Esophagus mucosa (tissue), 1 donor: ENCODE data around the gene ID3. TPM values are rescaled to one million over a fixed set of nuclear protein-coding genes. Genes with fewer than 3 reads are reported as not detected.
"Not testable (repeated sequence)": the region's sequence is repeated elsewhere in the genome, so short reads cannot be mapped to it uniquely, and the experiment has no call there.

Experiments used
- ATAC-seq: fragments of 200-7000 bp; cut with Tn5 transposase; one replicate; pipeline ENCODE4 v1.9.1; 2020
- total RNA-seq: library from RNA; stranded (reverse); gene quantifications from one replicate; pipeline ENCODE4 v1.2.4, GENCODE V29; 2023
- donor health status: DM: yes; HTN: yes; CAD: no.

ID3 gene
- total RNA-seq, 1 donor from 2014 or later = 25.7 TPM

DNA sequence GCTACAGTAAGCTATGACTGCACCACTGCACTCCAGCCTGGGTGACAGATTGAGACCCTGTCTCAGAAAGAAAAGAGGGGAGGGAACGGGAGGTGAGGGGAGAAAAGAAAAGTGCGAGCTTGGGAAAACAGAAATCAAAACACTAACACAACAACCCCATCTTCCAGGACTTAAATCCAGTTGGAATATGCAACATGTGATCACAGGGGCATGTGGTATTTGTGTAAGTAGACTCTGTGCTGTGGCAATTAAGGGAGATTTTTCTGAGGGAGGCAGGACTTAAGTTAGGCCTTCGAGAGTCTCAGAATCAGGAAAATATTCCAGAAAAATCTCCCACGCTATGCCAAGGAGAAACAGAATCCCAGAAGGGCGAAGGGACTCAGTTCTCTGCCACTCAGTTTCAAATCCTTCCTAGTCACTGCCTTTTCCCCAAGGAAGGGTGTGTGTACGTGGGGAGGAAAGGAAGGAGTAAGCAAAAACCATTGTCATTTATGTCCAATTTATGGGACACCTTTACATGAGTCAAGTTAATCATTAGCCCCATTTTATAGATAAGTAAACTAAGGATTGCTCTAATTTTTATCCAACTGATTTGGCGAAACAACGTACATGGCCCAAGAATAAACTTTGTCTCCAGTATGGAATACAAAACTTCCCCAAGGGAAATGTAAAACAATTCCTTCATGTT, 12.3 kb downstream of the ID3 start:
- no peak for ATAC-seq

DNA sequence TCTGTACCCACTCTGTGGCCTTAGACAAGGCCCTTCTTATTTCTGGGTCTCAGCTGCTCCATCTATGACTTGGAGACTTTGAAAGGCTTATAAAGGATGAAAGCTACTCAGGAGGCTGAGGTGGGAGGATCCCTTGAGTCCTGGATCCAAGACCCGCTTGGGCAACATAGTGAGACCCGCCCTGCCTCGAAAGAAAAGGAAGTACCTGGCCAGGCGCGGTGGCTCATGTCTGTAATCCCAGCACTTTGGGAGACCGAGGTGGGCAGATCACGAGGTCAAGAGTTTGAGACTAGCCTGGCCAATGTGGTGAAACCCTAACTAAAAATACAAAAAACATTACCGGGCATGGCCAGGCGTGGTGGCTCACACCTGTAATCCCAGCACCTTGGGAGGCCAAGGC, 13.4 kb downstream of the ID3 start:
- ATAC-seq = no peak

DNA sequence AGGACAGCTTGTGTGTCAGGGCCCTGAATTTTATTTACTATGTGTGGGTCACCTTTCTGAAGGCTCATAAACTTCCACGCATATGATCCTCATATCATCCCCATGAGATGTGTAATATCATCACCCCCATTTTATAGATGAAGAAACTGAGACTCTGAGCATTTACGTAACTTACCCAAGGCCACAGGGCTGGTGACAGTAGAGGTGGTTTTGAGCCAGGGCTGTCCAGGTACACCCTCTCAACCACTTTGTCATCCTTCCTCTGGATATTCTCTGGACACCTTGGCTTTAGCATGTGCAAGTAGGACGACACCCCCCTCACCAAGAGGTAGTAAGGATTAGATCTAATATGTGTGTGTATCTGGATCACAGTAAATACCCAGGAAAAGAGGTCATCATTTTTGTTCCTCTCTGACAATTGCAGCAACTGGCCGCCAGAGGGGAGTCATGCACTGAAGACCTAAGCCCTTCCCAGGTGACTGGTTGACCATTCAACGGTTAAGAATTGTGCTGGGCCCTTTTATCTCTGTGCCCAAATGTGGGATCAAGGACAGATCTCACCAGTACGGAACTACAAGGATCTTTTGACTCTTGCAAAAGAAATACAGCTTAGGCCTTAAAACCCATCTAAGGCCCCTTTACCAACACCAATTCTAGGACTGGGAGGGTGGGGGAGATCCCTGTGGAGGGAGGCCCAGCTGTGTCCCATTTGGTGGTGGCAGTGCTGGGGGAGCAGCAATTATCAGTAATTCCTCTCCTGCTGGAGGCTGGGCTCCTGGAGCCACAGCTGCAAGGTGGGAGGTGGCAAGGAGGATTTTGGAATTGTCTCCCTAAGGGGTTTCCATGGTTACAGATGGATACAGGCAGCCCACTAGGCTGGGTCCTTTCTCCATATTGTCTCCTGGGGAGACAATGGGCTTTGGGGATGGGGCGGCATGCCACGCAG, 14.6 kb downstream of the ID3 start:
- ATAC-seq = peak; percentile 63

DNA sequence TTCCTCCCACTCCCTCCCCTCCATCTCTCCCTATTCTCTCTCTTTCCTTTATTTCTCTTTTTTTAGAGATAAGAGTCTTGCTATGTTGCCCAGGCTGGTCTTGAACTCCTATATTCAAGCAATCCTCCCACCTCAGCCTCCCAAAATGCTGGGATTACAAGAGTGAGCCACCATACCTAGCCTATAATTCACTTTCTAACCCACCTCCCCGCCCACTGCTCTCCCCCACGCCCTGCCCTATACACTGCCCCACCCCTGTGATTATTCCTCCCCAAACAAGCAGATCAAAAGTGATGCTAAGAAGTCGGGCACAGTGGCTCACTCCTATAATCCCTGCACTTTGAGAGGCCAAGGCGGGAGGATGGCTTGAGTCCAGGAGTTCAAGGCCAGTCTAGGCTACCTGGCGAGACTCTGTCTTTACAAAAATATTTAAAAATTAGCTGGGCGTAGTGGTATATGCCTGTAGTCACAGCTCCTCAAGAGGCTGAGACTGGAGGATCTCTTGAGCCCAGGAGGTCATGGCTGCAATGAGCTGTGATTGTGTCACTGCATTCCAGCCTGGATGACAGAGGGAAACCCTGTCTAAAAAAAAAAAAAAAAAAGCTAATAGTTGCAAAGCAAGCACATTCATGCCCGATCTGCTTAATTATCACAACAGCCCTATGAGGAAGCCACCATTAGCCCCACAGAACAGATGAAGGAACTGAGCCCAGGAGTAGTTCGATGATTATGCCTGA, 15.4 kb downstream of the ID3 start:
- ATAC-seq = no peak

DNA sequence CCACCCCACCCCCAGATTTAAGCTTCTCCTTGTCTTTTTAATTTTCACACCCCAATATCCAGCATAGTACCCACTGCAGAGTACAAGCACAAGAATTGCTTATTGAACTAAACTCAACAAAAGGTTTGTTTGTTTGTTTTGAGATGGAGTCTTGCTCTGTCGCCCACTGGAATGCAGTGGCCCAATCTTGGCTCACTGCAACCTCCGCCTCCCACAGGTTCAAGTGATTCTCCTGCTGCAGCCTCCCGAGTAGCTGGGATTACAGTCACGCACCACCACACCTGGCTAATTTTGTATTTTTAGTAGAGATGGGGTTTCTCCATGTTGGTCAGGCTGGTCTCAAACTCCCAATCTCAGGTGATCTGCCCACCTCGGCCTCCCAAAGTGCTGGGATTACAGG, 16.4 kb downstream of the ID3 start:
- ATAC-seq = not testable (repeated sequence)

DNA sequence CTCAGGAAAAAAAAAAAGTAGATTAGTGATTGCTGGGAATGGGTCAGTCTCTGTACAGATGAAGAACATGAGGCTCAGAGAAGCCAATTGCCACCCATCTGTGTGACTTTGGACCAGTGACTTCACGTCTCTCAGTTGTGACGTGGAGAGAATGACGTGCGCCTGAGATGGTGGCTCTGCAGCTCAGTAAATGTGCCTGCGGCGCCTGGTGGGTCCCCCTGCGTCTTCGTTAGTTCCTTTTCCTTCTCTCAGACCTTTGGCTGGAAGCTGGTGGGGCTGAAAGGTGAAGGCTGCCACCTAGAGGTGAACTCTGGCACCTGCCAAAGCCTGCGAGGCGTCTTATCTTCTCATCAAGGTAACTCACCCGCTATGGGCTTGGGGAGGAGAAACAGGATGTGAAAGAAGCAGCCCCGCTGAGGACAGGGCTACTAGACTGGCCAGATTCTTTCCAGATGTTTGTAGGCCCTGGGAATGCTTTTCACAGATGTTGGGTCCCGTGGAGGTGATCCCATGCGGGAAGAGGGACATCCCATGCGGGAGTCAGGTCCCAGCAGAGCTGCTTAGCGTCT, 19.5 kb downstream of the ID3 start:
- ATAC-seq = peak; percentile 88

DNA sequence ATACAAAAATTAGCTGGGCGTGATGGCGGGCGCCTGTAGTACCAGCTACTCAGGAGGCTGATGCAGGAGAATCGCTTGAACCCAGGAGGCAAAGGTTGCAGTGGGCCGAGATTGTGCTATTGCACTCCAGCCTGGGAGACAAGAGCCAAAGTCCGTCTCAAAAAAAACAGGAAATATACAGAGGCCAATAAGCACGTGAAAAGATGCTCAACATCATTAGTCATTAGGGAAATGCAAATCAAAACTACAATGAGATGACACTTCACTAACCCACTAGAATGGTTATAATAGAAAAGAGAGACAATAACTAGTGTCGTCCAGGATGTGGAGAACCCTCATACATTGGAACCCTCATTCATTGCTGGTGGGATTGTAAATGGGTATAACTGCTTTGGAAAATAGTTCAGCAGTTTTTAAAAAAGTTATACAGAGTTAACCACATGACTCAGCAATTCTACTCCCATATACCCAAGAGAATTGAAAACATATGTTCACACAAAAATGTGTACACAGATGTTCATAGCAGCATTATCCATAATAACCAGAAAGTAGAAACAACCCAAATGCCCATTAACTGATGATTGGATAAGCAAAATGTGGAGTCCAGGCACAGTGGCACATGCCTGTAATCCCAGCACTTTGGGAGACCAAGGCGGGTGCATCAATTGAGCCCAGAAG, 21.9 kb downstream of the ID3 start:
- ATAC-seq = no peak

DNA sequence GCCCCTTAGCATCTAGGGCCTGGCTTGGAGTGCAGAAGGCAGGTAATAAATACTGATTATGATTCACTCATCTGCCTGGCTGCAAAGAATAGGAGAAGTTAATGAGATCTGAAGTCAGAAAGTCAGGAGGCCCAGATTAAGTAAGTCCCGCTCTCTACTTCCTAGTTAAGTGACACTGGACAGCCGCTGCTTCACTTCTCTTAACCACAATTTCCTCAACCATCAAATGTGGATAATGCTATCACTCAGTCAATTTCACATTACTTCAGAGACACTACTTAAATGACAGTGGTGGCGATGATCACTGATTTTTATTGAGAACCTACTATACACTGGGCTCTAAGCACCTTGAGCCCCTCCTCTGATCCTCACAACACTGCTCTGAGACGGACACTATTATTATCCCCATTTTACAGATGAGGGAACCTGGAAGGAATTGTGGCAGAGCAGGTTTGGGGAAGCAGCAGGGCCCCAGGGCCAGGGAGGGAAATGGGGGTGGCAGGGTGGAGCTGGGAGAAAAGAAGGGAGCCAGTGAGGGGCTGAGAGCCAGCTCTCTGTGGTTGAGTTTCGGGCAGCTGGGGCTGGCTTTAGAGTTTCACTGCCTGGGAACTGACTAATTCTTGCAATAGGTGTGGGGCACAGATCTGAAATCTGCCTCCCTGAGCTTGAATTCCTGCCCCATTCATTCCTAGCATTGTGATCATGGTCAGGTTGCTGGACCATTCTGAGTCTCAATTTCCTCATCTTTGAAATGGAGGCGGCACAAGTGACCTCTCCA, 25.9 kb downstream of the ID3 start:
- peak; percentile 78 for ATAC-seq

DNA sequence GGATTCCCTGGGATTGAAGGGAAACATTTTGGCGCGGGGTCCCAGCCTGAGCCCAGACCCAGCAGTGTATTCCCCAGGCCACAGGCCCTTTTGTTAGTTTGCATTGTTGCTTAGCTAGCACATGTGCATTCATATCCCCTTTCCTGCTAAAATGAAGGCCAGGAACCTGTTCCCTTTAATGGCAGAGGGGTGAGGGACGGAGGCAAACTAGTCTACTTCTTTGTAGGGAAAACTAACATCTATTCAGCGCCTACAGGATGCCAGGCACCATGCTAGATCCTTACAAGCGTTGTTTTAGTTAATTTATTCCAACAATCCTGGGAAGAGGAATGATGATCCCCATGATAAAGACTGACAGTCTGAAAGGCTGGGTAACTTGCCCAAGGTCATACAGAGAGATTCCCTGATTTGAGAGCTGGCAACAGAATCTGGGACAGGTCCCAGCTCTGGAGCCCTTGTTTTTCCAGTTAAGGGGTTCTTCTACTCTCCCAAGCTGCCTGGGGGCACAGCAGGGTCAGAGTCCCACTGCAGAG, 27.7 kb downstream of the ID3 start:
- no peak for ATAC-seq

DNA sequence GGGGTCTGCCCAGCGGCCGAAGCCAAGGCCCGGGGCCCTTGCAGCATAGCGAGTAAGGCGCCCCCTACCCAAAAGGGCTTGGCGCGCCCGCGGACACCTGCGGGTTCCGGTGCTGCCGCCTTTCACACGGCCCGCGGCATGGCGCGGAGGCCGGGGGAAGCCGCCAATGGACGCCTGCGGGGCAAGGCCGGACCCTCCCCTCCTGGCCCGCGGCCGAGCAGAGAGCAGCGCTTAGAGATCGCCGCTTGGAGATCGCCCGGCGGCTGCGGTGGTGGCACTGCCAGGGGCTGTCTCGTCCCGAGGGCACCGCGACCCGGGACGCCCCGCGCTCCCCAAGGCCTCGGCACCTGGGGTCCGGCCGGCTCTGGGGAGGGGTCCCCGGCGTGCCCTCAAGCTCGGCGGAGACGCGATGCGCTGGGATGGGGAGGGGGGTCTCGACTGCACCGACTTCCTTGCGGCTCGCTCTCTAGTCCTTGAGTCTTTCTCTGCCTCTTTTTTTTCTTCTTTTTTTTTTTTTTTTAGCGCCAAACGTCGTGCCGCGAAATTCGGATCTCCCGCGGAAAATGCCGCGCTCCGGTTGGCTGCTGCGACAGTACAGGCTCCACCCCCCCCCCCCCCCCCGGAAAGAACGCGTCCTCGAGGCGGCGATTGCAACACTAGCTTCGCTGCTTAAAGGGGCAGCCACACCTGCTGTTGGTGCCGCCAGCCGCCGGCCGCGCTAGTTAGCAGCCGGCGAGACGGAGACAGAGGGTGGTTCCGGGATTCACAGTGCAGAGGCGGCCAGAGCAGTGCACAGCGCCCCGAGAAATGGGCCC, 28.3 kb downstream of the ID3 start, which contains the start of gene E2F2:
E2F2 (minus strand) TSS at position 487 of the 815 bp plus-strand sequence; CDS start at position 47, 440 bp downstream.
- peak; percentile 47 for ATAC-seq

DNA sequence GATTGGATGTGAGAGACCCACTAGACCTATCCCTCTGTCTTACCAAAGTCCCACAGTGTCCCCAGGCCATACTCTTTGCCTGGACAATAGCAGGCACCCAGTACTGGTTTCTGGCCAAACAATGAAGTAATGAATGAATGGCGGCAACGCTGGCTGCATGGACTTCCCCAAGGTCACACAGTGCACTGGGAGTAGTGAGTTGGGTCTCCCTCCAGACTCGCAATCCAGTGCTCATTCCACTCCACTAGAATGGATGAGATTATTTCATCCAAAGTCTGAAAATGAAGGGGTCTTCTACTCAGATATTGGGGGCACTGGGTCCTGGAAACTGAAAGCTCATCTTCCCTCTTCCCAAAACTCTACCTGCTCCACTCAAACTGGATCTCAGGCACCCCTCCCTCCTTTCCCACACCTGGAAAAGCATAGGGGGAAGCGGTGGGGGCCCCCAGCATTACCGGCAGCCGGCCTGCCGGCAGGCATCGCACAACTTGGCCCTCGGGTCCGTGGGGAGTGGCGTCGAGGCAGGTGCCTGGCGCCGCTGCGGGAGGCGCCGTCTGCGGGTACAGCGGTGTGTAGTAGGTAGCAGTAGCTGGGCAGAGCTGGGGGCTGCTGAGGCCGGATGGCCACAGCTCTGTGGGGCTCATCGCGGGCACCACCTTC, 29.1 kb downstream of the ID3 start:
- ATAC-seq = no peak

DNA sequence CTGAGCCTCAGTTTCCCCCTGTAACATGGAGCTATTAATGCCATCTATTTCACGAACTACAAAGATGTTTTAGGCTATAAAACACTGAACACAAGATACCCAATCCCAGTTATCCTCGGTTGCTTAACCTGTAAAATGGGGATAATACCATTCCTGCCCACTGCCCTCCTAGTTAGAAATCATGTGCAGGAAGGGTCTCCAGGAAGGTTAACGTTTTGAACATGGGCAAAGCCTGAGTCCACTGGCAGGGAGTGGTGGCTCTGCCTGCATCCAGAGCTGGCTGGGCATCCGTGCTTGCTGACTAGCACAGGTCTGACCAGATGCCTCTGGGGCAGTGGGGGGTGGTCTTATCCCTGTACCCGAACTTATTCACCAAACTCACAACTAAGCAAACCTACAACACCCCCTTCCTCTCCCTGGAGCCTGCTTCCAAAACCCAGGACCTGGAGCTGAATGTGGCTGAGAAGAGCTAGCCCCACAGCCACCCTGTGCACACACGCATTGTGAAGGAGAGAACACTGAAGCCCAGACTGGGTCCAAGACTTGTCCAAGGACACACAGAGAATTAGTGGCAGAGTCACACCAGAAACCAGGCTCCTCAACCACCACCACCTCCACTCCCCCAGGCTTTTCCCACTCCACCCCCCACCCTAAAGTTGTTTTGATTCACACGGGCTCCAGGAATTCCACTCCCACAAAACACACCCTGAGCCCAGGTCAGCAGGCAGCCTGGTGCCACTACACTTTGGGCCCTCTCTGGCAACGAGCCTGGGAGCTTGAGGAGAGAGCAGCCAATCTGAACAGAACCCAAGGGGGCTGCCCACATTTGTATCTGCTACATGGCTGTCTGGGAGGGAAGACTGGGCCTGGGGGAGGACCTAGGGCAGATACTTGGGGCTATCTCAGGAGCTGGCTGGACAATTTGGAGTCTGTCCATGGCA, 29.9 kb downstream of the ID3 start:
- ATAC-seq = no peak

DNA sequence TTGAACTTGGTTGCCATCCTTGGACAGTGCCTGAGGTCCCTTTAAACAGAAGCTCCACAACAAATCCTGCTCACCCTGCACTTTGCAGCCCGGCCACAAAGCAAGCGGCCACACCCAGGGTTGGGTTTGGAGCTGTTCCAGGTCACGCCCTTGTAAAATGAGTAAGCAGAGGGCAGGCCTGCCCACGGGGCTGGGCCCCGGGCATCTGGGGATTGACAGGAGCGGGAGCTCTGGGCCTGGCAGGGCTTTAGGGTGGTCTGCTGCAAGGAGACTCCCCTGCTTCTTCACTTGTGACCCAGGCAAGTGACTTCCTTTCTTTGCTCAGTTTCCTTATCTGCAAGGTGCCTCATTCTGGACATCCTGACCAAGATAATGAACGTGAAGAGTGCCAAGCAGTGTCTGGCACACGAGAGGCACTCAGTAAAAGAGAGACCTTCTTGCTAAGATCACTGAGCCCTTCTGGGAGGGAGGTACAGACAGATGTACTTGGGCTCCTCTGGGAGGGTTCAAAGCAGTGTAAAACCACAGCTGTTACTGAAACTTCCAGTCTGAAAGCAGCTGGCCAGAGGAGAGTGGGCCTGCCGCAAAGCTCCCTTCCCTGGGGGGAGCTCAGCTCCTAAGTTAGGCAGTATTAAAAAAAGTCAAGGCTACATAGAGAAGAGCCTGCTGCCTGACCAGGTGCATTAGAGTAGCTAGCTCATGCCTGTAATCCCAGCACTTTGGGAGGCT, 30.9 kb downstream of the ID3 start:
- peak; percentile 67 for ATAC-seq

DNA sequence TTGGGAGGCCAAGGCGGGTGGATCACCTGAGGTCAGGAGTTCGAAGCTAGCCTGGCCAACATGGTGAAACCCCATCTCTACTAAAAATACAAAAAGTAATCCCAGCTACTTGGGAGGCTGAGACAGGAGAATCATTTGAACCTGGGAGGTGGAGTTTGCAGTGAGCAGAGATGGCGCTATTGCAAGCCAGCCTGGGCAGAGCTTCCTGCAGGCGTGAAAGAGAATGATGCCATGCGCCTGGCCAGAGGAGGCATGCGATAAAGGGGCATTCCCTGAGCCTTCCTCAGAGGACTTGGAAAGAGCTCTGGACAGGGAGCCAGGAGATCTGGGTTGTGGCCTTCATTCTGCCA, 31.4 kb downstream of the ID3 start:
- no peak for ATAC-seq

DNA sequence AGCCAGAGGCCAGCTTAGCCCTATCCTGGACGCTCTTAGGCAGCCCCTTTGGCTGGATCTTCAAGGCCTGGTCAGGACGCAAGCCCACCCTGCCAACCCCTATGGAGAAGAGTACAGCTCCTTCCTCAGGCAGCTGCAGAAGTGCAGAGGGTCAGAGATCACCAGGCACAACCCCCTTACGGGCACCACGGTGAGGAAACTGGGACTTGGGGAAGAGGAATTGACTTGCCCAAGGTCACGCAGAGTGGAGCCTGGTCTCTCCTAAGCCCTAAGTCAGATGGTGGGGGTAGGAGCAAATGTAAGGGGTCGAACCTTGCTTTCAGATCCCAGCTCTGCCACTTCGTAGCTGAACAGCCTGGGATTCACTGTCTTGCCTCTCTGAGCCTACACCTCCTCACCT, 31.9 kb downstream of the ID3 start:
- no peak for ATAC-seq

DNA sequence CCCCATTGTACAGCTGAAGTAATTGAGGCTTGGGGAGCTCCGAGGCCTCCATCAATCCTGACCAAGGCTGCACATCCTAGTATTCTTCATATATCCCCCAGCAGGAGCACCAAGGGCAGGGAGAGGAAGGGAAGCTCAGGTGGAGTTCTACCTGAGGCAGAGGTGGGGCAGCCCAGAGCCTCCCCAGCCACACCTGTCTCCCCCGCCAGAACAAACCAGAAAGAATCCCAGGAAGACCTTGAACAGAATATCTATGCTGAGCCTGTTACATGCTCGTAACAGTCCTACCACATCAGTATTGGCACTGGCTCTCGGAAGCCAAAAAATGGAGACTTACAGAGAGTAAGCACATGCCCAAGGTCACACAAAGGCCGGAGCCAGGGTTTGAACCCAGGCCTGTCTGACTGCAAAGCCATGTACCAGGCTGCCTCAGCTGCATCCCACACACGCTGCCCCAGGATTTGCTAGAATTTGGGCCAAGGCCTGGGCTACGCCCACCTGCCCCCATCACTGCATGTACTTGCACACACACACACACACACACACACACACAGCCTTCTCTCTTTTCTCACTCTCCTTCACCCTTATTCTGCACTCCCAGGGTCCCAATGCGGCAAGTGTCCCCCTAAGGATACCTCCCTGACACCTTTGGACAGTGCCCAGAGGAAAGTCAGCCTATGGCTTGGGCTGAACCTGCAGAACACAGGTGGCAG, 32.8 kb downstream of the ID3 start:
- no peak for ATAC-seq
